Hepatocyte (in vitro differentiated cells): ENCODE measurements around the gene MPLKIP. TPM values are rescaled to one million over a fixed set of nuclear protein-coding genes. Genes with fewer than 3 reads are reported as not detected.

Experiments used
- DNase-seq: peaks from one replicate; pipeline ENCODE4 v3.0.0-alpha.2; 2016; ENCODE audit warnings: low spot score
- H2AFZ ChIP-seq: fragments of 200-600 bp; sonication (generic); 2 replicates; pipeline ENCODE4 v1.6.0; 2016; ENCODE audit warnings: antibody characterized with exemption, mild to moderate bottlenecking
- H3K27ac ChIP-seq: fragments of 200-600 bp; sonication (generic); 2 replicates; pipeline ENCODE4 v1.5.1; 2016; ENCODE audit warnings: mild to moderate bottlenecking
- H3K27me3 ChIP-seq: fragments of 200-600 bp; sonication (generic); 2 replicates; pipeline ENCODE4 v1.6.1; 2016
- H3K36me3 ChIP-seq: fragments of 200-600 bp; sonication (generic); replicated peaks from 2 replicates; pipeline ENCODE4 v1.5.1; 2016; ENCODE audit warnings: low read depth; ENCODE audit not compliant: insufficient read depth
- H3K4me1 ChIP-seq: fragments of 200-600 bp; sonication (generic); 2 replicates; pipeline ENCODE4 v1.5.1; 2016; ENCODE audit warnings: mild to moderate bottlenecking, moderate library complexity; ENCODE audit not compliant: insufficient read depth
- H3K4me2 ChIP-seq: fragments of 200-600 bp; sonication (generic); 2 replicates; pipeline ENCODE4 v1.6.0; 2016
- H3K4me3 ChIP-seq: fragments of 200-600 bp; sonication (generic); 2 replicates; pipeline ENCODE4 v1.5.1; 2016; ENCODE audit warnings: mild to moderate bottlenecking
- H3K79me2 ChIP-seq: fragments of 200-600 bp; sonication (generic); 2 replicates; pipeline ENCODE4 v1.6.0; 2017; ENCODE audit warnings: mild to moderate bottlenecking
- H3K9me2 ChIP-seq: fragments of 200-600 bp; sonication (generic); replicated peaks from 2 replicates; pipeline ENCODE4 v1.6.0; 2017; ENCODE audit warnings: mild to moderate bottlenecking; ENCODE audit not compliant: insufficient read depth
- H3K9me3 ChIP-seq: fragments of 200-600 bp; sonication (generic); 2 replicates; pipeline ENCODE4 v1.5.1; 2016; ENCODE audit warnings: low read depth, mild to moderate bottlenecking
- H4K20me1 ChIP-seq: fragments of 200-600 bp; sonication (generic); 2 replicates; pipeline ENCODE4 v1.6.0; 2016; ENCODE audit warnings: mild to moderate bottlenecking; ENCODE audit not compliant: insufficient read depth, poor library complexity, severe bottlenecking
- EZH2 ChIP-seq: fragments of 200-600 bp; sonication (generic); IDR thresholded peaks from 2 replicates; pipeline ENCODE4 v1.6.1; 2016; ENCODE audit warnings: antibody characterized with exemption, mild to moderate bottlenecking, borderline replicate concordance
- EZH2phosphoT487 ChIP-seq: fragments of 200-600 bp; sonication (generic); IDR thresholded peaks from one replicate; pipeline ENCODE4 v1.6.1; 2018; ENCODE audit warnings: antibody characterized with exemption, mild to moderate bottlenecking, low read depth, moderate library complexity; ENCODE audit not compliant: unreplicated experiment, severe bottlenecking
- WGBS: methylation state at CpG from one replicate; pipeline ENCODE4 v1.1.6; 2016; ENCODE audit warnings: low lambda C conversion rate; ENCODE audit errors: missing lambda C conversion rate; 5-methylcytosine and 5-hydroxymethylcytosine counted together
- polyA plus RNA-seq: library from polyadenylated mRNA; unstranded; fragments of >200 nt; fragmentation: Nextera tagmentation; extraction: Ambion mirVana; gene quantifications from 2 replicates; pipeline ENCODE4 v1.2.1, GENCODE V29; 2016
- small RNA-seq: library from RNA; depleted of rRNA; stranded (forward); fragments of <200 nt; gene quantifications from one replicate; pipeline ENCODE3, GENCODE V24; 2014
- total RNA-seq: library from RNA; depleted of rRNA; stranded (reverse); fragments of >200 nt; gene quantifications from 2 replicates; pipeline ENCODE4 v1.2.3, GENCODE V29; 2014
- TF ChIP-seq, protein P1 (sequence below): fragments of 200-600 bp; sonication (generic); IDR thresholded peaks from 2 replicates; pipeline ENCODE4 v1.5.1; 2016; ENCODE audit warnings: antibody characterized with exemption, mild to moderate bottlenecking; ENCODE audit not compliant: poor library complexity

MPLKIP gene
- total and polyA plus RNA-seq, 2 experiments from 2014 or later = 42.5 to 70.9 TPM

GRCh38 chr7:40077849-40078248, 56.6 kb downstream of the MPLKIP start:
- Histone ChIP-seq H3K36me3 (no peaks in the 10 kb centered on the region), H3K4me2 (no peak overlapping the region), H3K79me2 (no peaks in the 10 kb centered on the region), H2AFZ (no peak overlapping the region), H3K4me1 (no peaks in the 10 kb centered on the region), H3K9me2 (no peaks in the 10 kb centered on the region), H3K27me3 (no peaks in the 10 kb centered on the region), H3K27ac (no peak overlapping the region), H3K4me3 (no peak overlapping the region), H3K9me3 (no peaks in the 10 kb centered on the region), H4K20me1 (no peaks in the 10 kb centered on the region)
- TF ChIP-seq, protein P1, sequence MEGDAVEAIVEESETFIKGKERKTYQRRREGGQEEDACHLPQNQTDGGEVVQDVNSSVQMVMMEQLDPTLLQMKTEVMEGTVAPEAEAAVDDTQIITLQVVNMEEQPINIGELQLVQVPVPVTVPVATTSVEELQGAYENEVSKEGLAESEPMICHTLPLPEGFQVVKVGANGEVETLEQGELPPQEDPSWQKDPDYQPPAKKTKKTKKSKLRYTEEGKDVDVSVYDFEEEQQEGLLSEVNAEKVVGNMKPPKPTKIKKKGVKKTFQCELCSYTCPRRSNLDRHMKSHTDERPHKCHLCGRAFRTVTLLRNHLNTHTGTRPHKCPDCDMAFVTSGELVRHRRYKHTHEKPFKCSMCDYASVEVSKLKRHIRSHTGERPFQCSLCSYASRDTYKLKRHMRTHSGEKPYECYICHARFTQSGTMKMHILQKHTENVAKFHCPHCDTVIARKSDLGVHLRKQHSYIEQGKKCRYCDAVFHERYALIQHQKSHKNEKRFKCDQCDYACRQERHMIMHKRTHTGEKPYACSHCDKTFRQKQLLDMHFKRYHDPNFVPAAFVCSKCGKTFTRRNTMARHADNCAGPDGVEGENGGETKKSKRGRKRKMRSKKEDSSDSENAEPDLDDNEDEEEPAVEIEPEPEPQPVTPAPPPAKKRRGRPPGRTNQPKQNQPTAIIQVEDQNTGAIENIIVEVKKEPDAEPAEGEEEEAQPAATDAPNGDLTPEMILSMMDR = no peak
- TF ChIP-seq EZH2 (no peak), EZH2phosphoT487 (no peak)
- 80% methylated on average over 3 of the region's 3 CpGs for WGBS
- DNase-seq = no peak

Small RNA genes within 50 kb of the gene (small RNA-seq; reads per million reads assigned to genes)
- not detected for gene AC006023.1
- gene AC006023.2 = not detected

Other genes with a start within 250 kb of the MPLKIP start
- gene CDK13, start 184.4 kb downstream of the MPLKIP start, total RNA-seq = 71.8 and 76.0 TPM in 2 replicates
- gene CDK13, start 184.4 kb downstream of the MPLKIP start, polyA plus RNA-seq = 36.1 and 36.7 TPM in 2 replicates
- 6.0 and 12.0 TPM in 2 replicates for gene SUGCT, start 383 bp upstream of the MPLKIP start, total RNA-seq
- gene SUGCT, start 383 bp upstream of the MPLKIP start, polyA plus RNA-seq = 5.0 and 5.1 TPM in 2 replicates